ENCODE measurements around the gene HYCC2.
"Not testable (repeated sequence)": the region's sequence is repeated elsewhere in the genome, so short reads cannot be mapped to it uniquely, and the experiment has no call there.

Gene HYCC2

DNA sequence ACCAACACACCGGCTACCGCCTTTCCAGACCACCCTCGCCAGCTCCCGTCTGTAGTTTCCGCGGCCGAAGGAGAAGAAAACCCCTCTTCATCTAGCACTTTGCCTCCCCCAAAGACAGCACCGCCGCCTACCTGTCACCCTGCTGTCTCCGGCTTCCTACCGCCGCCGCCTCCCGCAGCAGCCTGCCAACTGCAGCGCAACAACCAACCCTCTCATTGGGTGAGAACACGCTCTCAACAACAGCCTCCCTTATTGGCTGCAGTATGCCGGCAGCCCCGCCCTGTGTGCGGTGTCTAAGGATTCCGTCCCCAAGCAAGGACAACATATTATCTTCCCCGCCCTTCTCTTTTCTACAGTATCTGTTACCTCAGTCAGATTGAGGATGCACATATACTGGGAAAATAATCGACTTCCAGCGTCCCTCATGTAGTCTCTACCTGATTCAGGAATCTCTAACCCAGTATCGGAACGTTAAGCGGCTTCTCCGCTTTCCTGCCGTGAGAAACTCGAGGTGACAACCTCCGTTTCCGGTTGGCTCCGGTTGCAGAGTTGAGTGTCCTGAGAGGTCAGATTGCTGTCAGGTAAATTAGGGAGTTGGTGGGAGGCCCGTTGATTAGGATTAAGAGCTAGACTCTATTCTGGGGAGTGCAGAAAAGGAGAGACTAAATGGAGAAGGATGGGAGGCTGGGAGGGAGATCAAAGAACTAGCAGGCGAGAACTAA, at the start of gene HYCC2, which contains the start of gene NDUFB3:
TSS of gene HYCC2 (minus strand) at position 193 of the 722 bp plus-strand sequence. CDS start 47,662 bp downstream, outside the sequence.
TSS of gene NDUFB3 (plus strand) at position 523 of the 722 bp plus-strand sequence. CDS start 6,882 bp downstream, outside the sequence.
- H3K4me1 Mint-ChIP-seq, result peaks cover 64% of the 10 kb centered on the region
- peak within 1 kb of the TSS; percentile 98 for H3K4me3 Mint-ChIP-seq

GRCh38 chr2:201118961-201119854, 47.7 kb upstream of the HYCC2 start:
- no peaks in the 10 kb centered on the region for H3K9me3 Mint-ChIP-seq
- peak overlapping the region; percentile 96 for H3K4me3 Mint-ChIP-seq
- H3K36me3 Mint-ChIP-seq, result peaks cover 27% of the 10 kb centered on the region
- peak overlapping the region; percentile 100 for H3K27ac Mint-ChIP-seq
- peaks cover 49% of the 10 kb centered on the region for H3K4me1 Mint-ChIP-seq
- H3K27me3 Mint-ChIP-seq, result no peaks in the 10 kb centered on the region

More for the DNA sequence above, at the start of gene HYCC2, which contains the start of gene NDUFB3:
- H3K9me3 Mint-ChIP-seq, result no peaks in the 10 kb centered on the region
- H3K36me3 Mint-ChIP-seq, result no peaks in the 10 kb centered on the region
- peak within 1 kb of the TSS; percentile 95 for H3K27ac Mint-ChIP-seq
- H3K27me3 Mint-ChIP-seq, result no peaks in the 10 kb centered on the region

GRCh38 chr2:201118121-201118960, 46.9 kb upstream of the HYCC2 start:
- Mint-ChIP-seq H3K4me3 (peak overlapping the region; percentile 96), H3K36me3 (peaks cover 21% of the 10 kb centered on the region), H3K9me3 (no peaks in the 10 kb centered on the region), H3K4me1 (peaks cover 45% of the 10 kb centered on the region), H3K27me3 (no peaks in the 10 kb centered on the region), H3K27ac (peak overlapping the region; percentile 100)

DNA sequence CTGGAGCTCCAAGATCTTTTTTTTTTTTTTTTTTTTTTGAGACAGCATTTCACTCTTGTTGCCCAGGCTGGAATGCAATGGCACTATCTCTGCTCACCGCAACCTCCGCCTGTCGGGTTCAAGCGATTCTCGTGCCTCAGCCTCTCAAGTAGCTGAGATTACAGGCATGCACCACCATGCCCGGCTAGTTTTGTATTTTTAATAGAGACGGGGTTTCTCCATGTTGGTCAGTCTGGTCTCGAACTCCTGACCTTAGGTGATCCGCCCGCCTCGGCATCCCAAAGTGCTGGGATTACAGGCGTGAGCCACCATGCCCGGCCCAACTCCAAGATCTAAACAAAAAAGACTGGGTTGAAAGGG, 46.2 kb upstream of the HYCC2 start:
- H3K9me3 Mint-ChIP-seq, H3K27me3 Mint-ChIP-seq: not testable (repeated sequence)
- peaks cover 19% of the 10 kb centered on the region for H3K36me3 Mint-ChIP-seq
- peaks cover 40% of the 10 kb centered on the region for H3K4me1 Mint-ChIP-seq
- H3K27ac Mint-ChIP-seq, result peak overlapping the region; percentile 100
- H3K4me3 Mint-ChIP-seq, result peak overlapping the region; percentile 96

GRCh38 chr2:201116959-201117734, 45.7 kb upstream of the HYCC2 start:
- peak overlapping the region; percentile 100 for H3K27ac Mint-ChIP-seq
- no peaks in the 10 kb centered on the region for H3K27me3 Mint-ChIP-seq
- peaks cover 14% of the 10 kb centered on the region for H3K36me3 Mint-ChIP-seq
- H3K9me3 Mint-ChIP-seq, result no peaks in the 10 kb centered on the region
- H3K4me1 Mint-ChIP-seq, result peaks cover 34% of the 10 kb centered on the region
- H3K4me3 Mint-ChIP-seq, result peak overlapping the region; percentile 96

GRCh38 chr2:201116115-201116958, 44.9 kb upstream of the HYCC2 start, which contains the start of gene CFLAR:
Gene CFLAR, plus strand, starts transcription at chr2:201116164. Its CDS starts 13,702 bp downstream, at chr2:201129866.
- no peaks in the 10 kb centered on the region for H3K9me3 Mint-ChIP-seq
- H3K27ac Mint-ChIP-seq, result peak within 1 kb of the TSS; percentile 100
- H3K4me1 Mint-ChIP-seq, result peaks cover 27% of the 10 kb centered on the region
- H3K4me3 Mint-ChIP-seq, result peak within 1 kb of the TSS; percentile 96
- no peaks in the 10 kb centered on the region for H3K27me3 Mint-ChIP-seq
- H3K36me3 Mint-ChIP-seq, result peaks cover 10% of the 10 kb centered on the region

- H3K27ac Mint-ChIP-seq, result no peak overlapping the region
- H3K4me3 Mint-ChIP-seq, result peak overlapping the region; percentile 96
- no peaks in the 10 kb centered on the region for H3K9me3 Mint-ChIP-seq
- H3K4me1 Mint-ChIP-seq, result peaks cover 24% of the 10 kb centered on the region
- H3K36me3 Mint-ChIP-seq, result peaks cover 5% of the 10 kb centered on the region
- H3K27me3 Mint-ChIP-seq, result no peaks in the 10 kb centered on the region
These were observed 43.4 kb upstream of the HYCC2 start for GRCh38 chr2:201114846-201115245.

GRCh38 chr2:201114350-201114749, 42.9 kb upstream of the HYCC2 start:
- Mint-ChIP-seq H3K4me3 (peak overlapping the region; percentile 96), H3K4me1 (peaks cover 24% of the 10 kb centered on the region), H3K36me3 (peaks cover 4% of the 10 kb centered on the region)

DNA sequence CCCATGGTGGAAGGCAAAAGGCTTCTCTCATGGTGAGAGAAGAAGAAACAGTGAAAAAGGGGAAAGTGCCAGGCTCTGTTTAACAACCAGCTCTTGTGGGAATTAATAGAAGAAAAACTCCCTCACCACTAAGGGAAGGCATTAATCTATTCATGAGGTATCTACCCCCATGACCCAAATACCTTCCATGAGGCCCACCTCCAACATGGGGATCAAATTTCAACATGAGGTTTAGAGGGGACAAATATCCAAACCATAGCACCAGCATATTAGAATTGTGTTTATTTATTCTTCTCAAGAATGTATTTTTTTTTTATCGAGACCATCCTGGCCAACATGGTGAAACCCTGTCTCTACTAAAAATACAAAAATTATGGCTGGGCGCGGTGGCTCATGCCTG, 39.6 kb upstream of the HYCC2 start:
- no peaks in the 10 kb centered on the region for H3K9me3 Mint-ChIP-seq
- H3K27me3 Mint-ChIP-seq, result no peaks in the 10 kb centered on the region
- peaks cover 6% of the 10 kb centered on the region for H3K36me3 Mint-ChIP-seq
- H3K4me3 Mint-ChIP-seq, result no peak overlapping the region
- H3K4me1 Mint-ChIP-seq, result peaks cover 24% of the 10 kb centered on the region
- no peak overlapping the region for H3K27ac Mint-ChIP-seq

More at GRCh38 chr2:201114350-201114749, 42.9 kb upstream of the HYCC2 start:
- H3K9me3 Mint-ChIP-seq, result no peaks in the 10 kb centered on the region
- H3K27me3 Mint-ChIP-seq, result no peaks in the 10 kb centered on the region
- no peak overlapping the region for H3K27ac Mint-ChIP-seq

GRCh38 chr2:201110615-201111014, 39.1 kb upstream of the HYCC2 start:
- Mint-ChIP-seq H3K36me3 (peaks cover 6% of the 10 kb centered on the region), H3K27me3 (no peaks in the 10 kb centered on the region), H3K4me3 (no peak overlapping the region), H3K4me1 (peaks cover 20% of the 10 kb centered on the region), H3K9me3 (no peaks in the 10 kb centered on the region), H3K27ac (no peak overlapping the region)

- peaks cover 4% of the 10 kb centered on the region for H3K36me3 Mint-ChIP-seq
- no peaks in the 10 kb centered on the region for H3K27me3 Mint-ChIP-seq
- H3K4me1 Mint-ChIP-seq, result peaks cover 6% of the 10 kb centered on the region
- no peaks in the 10 kb centered on the region for H3K9me3 Mint-ChIP-seq
- H3K27ac Mint-ChIP-seq, result no peak overlapping the region
- H3K4me3 Mint-ChIP-seq, result no peak overlapping the region
These were observed 37.7 kb upstream of the HYCC2 start for GRCh38 chr2:201109186-201109585.

- H3K27ac Mint-ChIP-seq, result no peak overlapping the region
- peaks cover 4% of the 10 kb centered on the region for H3K36me3 Mint-ChIP-seq
- H3K4me1 Mint-ChIP-seq, result peaks cover 1% of the 10 kb centered on the region
- no peaks in the 10 kb centered on the region for H3K9me3 Mint-ChIP-seq
- H3K27me3 Mint-ChIP-seq, result no peaks in the 10 kb centered on the region
- H3K4me3 Mint-ChIP-seq, result no peak overlapping the region
These were observed 36.9 kb upstream of the HYCC2 start for GRCh38 chr2:201108341-201108740.

- Mint-ChIP-seq H3K4me3 (no peak overlapping the region), H3K27me3 (no peaks in the 10 kb centered on the region), H3K27ac (no peak overlapping the region), H3K4me1 (no peaks in the 10 kb centered on the region), H3K36me3 (peaks cover 4% of the 10 kb centered on the region), H3K9me3 (no peaks in the 10 kb centered on the region)
These were observed 36.2 kb upstream of the HYCC2 start for GRCh38 chr2:201107624-201108023.

DNA sequence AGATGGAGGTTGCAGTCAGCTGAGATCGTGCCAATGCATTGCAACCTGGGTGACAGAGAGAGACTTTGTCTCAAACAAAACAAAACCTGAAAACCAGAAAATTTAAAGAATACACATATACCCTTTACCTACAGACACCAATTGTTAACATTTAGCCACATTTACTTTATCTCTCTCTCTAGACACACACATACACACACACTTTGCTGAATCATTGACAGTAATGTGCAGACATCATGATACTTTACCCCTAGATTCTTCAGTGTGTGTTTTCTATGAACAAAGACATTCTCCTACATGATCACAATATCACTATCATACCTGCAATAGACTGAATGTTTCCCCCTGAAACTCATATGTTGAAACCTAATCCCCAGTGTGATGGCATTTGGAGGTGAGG, 34.3 kb upstream of the HYCC2 start:
- H3K4me3 Mint-ChIP-seq, result no peak overlapping the region
- no peaks in the 10 kb centered on the region for H3K27me3 Mint-ChIP-seq
- peaks cover 4% of the 10 kb centered on the region for H3K36me3 Mint-ChIP-seq
- H3K4me1 Mint-ChIP-seq, result no peaks in the 10 kb centered on the region
- no peaks in the 10 kb centered on the region for H3K9me3 Mint-ChIP-seq
- no peak overlapping the region for H3K27ac Mint-ChIP-seq

All from activated naive CD4-positive, alpha-beta T cell treated with anti-CD3 and anti-CD28 coated beads, Interleukin-2, amount 50 U/mL, for 24 hours (primary cell).